Measurements from ENCODE around the gene MBLAC1. TPM values are rescaled to one million over a fixed set of nuclear protein-coding genes. Genes with fewer than 3 reads are reported as not detected.
A peak's percentile ranks its signal among the peaks of the same experiment; 100 is the strongest.

MBLAC1 gene
- total and polyA plus RNA-seq, 9 of the 15 experiments (the other 6 are each of a cell fraction or from before 2014, with no cell fraction given), result 0.03 to 3.1 (median 0.52) TPM

DNA sequence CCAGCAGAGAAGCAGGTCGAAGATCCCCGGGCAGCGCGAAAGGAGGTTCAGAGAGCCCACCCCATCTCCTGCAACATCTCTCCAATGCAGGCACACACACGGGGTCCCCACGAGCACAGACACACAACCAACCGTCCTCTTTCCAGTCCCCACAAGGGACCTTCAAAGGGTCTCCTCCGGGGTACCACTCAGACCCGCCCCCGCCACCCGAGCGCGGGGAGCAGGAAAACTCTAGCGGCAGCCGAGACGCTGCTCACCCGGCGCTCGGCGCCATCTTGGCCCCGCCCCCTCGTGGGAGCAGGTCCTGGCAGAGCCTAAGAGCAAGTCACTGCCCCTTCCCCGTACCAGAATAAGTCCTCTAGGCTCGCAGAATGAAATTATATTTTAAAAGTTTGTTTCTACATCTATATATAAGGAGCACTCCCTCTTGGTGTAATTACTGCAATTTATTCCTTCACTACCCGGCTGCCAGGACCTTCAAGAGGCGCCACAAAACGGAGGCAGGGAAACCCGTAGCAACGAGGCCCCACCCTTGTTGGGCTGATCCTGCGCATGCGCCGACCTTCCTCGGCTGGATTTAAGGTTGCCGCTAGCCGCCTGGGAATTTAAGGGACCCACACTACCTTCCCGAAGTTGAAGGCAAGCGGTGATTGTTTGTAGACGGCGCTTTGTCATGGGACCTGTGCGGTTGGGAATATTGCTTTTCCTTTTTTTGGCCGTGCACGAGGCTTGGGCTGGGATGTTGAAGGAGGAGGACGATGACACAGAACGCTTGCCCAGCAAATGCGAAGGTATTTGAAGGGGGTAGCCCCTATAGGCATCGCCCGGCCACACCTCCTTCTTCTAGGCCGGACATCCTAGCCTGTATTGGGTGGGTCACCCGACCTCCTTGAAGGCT is 7.4 kb upstream of the MBLAC1 start, which contains the start of the genes CNPY4 and TAF6 (continued):
- no peak for TF ChIP-seq ARID3A (IDR thresholded peaks at IDR 0.05; ENCODE audit: borderline replicate concordance, low read depth, low read length)
- TF ChIP-seq E2F6 (IDR thresholded peaks at IDR 0.05; ENCODE audit: borderline replicate concordance in 1 of 2, extremely low read depth in 1 of 2, insufficient read depth in 1 of 2, insufficient read length in 1 of 2, low read depth in 1 of 2, low read length in 1 of 2, poor library complexity in 1 of 2, severe bottlenecking in 1 of 2), result peak; percentile 35 to 60
- TF ChIP-seq, protein P1, sequence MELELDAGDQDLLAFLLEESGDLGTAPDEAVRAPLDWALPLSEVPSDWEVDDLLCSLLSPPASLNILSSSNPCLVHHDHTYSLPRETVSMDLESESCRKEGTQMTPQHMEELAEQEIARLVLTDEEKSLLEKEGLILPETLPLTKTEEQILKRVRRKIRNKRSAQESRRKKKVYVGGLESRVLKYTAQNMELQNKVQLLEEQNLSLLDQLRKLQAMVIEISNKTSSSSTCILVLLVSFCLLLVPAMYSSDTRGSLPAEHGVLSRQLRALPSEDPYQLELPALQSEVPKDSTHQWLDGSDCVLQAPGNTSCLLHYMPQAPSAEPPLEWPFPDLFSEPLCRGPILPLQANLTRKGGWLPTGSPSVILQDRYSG (tag; conservative IDR thresholded peaks at IDR 0.05; ENCODE audit: low read depth), result no peak
- TF ChIP-seq CHCHD3 (CRISPR knock-in tag; IDR thresholded peaks at IDR 0.05), result 0 out of 2 replicates have a peak, but pooled peaks have one; percentile 56
- TF ChIP-seq, protein P2, sequence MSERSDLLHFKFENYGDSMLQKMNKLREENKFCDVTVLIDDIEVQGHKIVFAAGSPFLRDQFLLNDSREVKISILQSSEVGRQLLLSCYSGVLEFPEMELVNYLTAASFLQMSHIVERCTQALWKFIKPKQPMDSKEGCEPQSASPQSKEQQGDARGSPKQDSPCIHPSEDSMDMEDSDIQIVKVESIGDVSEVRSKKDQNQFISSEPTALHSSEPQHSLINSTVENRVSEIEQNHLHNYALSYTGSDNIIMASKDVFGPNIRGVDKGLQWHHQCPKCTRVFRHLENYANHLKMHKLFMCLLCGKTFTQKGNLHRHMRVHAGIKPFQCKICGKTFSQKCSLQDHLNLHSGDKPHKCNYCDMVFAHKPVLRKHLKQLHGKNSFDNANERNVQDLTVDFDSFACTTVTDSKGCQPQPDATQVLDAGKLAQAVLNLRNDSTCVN (CRISPR knock-in tag; IDR thresholded peaks at IDR 0.05), result peak; percentile 88; the same call in 1 of the 2 replicates
- TF ChIP-seq STAT6 (CRISPR knock-in tag; IDR thresholded peaks at IDR 0.05), result peak; percentile 30; the same call in 1 of the 2 replicates
- TF ChIP-seq TEAD4 (IDR thresholded peaks at IDR 0.05; ENCODE audit: low read length), result peak; percentile 3; the same call in 1 of the 2 replicates
- no peak for TF ChIP-seq TEAD4 (CRISPR knock-in tag; IDR thresholded peaks at IDR 0.05; ENCODE audit: borderline replicate concordance)
- TF ChIP-seq, protein P3, sequence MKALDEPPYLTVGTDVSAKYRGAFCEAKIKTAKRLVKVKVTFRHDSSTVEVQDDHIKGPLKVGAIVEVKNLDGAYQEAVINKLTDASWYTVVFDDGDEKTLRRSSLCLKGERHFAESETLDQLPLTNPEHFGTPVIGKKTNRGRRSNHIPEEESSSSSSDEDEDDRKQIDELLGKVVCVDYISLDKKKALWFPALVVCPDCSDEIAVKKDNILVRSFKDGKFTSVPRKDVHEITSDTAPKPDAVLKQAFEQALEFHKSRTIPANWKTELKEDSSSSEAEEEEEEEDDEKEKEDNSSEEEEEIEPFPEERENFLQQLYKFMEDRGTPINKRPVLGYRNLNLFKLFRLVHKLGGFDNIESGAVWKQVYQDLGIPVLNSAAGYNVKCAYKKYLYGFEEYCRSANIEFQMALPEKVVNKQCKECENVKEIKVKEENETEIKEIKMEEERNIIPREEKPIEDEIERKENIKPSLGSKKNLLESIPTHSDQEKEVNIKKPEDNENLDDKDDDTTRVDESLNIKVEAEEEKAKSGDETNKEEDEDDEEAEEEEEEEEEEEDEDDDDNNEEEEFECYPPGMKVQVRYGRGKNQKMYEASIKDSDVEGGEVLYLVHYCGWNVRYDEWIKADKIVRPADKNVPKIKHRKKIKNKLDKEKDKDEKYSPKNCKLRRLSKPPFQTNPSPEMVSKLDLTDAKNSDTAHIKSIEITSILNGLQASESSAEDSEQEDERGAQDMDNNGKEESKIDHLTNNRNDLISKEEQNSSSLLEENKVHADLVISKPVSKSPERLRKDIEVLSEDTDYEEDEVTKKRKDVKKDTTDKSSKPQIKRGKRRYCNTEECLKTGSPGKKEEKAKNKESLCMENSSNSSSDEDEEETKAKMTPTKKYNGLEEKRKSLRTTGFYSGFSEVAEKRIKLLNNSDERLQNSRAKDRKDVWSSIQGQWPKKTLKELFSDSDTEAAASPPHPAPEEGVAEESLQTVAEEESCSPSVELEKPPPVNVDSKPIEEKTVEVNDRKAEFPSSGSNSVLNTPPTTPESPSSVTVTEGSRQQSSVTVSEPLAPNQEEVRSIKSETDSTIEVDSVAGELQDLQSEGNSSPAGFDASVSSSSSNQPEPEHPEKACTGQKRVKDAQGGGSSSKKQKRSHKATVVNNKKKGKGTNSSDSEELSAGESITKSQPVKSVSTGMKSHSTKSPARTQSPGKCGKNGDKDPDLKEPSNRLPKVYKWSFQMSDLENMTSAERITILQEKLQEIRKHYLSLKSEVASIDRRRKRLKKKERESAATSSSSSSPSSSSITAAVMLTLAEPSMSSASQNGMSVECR (CRISPR knock-in tag; IDR thresholded peaks at IDR 0.05), result peak; percentile 81; the same call in 1 of the 2 replicates
- no peak for TF ChIP-seq HMG20B (CRISPR knock-in tag; IDR thresholded peaks at IDR 0.05)
- peak; percentile 98 for TF ChIP-seq TBP (optimal IDR thresholded peaks at IDR 0.05; ENCODE audit: low read depth, low read length)
- TF ChIP-seq PCBP2 (IDR thresholded peaks at IDR 0.05; ENCODE audit: low read depth, low read length, poor library complexity, severe bottlenecking), result no peak
